Neural progenitor cell (in vitro differentiated cells): ENCODE data around the gene SYT4.

Experiments
- CTCF ChIP-seq: fragments of 200-600 bp; sonication (generic); IDR thresholded peaks from 2 replicates; pipeline ENCODE4 v1.5.1; 2017; ENCODE audit warnings: antibody characterized with exemption, mild to moderate bottlenecking
- EZH2 ChIP-seq: fragments of 200-600 bp; sonication (generic); IDR thresholded peaks from 2 replicates; pipeline ENCODE4 v1.6.1; 2017; ENCODE audit warnings: antibody characterized with exemption, mild to moderate bottlenecking, moderate library complexity
- EZH2phosphoT487 ChIP-seq: fragments of 200-600 bp; sonication (generic); IDR thresholded peaks from 2 replicates; pipeline ENCODE4 v1.6.1; 2017; ENCODE audit warnings: antibody characterized with exemption

- TF ChIP-seq CTCF: no peak
- TF ChIP-seq EZH2: no peak
- no peak for TF ChIP-seq EZH2phosphoT487
These were observed 56.6 kb downstream of the SYT4 start for GRCh38 chr18:43220691-43221090.
